Natural killer cell (primary cell): ENCODE measurements around the gene CLIC6. TPM values are rescaled to one million over a fixed set of nuclear protein-coding genes. Genes with fewer than 3 reads are reported as not detected.

Experiments used
- ATAC-seq, 3 donors: fragments of 150-1000 bp in 2 of 3; fragments of 200-7000 bp in 1 of 3; cut with Tn5 transposase; 1 replicate in 1 of 3; 2 replicates in 2 of 3; pipeline ENCODE4 v1.10.0; 2021; ENCODE audit warnings: mild to moderate bottlenecking in 2 of 3, moderate library complexity in 2 of 3
- DNase-seq, 2 donors: peaks; one replicate each; pipeline versions ENCODE4 v3.0.0 to v3.0.0-alpha.2; 2013 to 2021; ENCODE audit warnings: mixed read lengths in 1 of 2
- H3K27ac ChIP-seq: one replicate; pipeline ENCODE4 v1.5.1; 2013; ENCODE audit warnings: mild to moderate bottlenecking, low read length
- H3K27me3 ChIP-seq: one replicate; pipeline ENCODE4 v1.6.1; 2013; ENCODE audit warnings: low read length; ENCODE audit not compliant: control insufficient read depth, insufficient read depth
- H3K36me3 ChIP-seq: one replicate; pipeline ENCODE4 v1.6.1; 2013; ENCODE audit warnings: low read length; ENCODE audit not compliant: control insufficient read depth, insufficient read depth
- H3K4me1 ChIP-seq: one replicate; pipeline ENCODE4 v1.6.1; 2013; ENCODE audit warnings: low read length; ENCODE audit not compliant: control insufficient read depth, insufficient read depth
- H3K4me3 ChIP-seq: one replicate; pipeline ENCODE4 v1.5.1; 2013; ENCODE audit warnings: low read length
- H3K9me3 ChIP-seq: one replicate; pipeline ENCODE4 v1.6.1; 2013; ENCODE audit warnings: low read length; ENCODE audit not compliant: control insufficient read depth, insufficient read depth
- H3K27ac Mint-ChIP-seq, 2 donors: one replicate each; pipeline ENCODE4 v1.8.0; 2022; ENCODE audit warnings: mild to moderate bottlenecking in 2 of 2, mixed read lengths in 2 of 2, moderate library complexity in 1 of 2
- H3K27me3 Mint-ChIP-seq, 2 donors: one replicate each; pipeline ENCODE4 v1.8.0; 2022; ENCODE audit warnings: low read depth in 2 of 2, mixed read lengths in 2 of 2
- H3K36me3 Mint-ChIP-seq: one replicate; pipeline ENCODE4 v1.8.0; 2022; ENCODE audit warnings: mixed read lengths
- H3K4me1 Mint-ChIP-seq, 2 donors: one replicate each; pipeline ENCODE4 v1.8.0; 2022; ENCODE audit warnings: mixed read lengths in 2 of 2
- H3K4me3 Mint-ChIP-seq: one replicate; pipeline ENCODE4 v1.8.0; 2022; ENCODE audit warnings: mild to moderate bottlenecking, moderate library complexity, mixed read lengths
- H3K9me3 Mint-ChIP-seq, 2 donors: one replicate each; pipeline ENCODE4 v1.8.0; 2022; ENCODE audit warnings: mixed read lengths in 2 of 2
- CTCF ChIP-seq: fragments of 200-600 bp; IDR thresholded peaks from one replicate; pipeline ENCODE4 v1.8.0; 2022; ENCODE audit warnings: antibody characterized with exemption
- WGBS: methylation state at CpG from one replicate; pipeline ENCODE4 v1.1.7; 2013; ENCODE audit warnings: missing lambda C conversion rate; ENCODE audit not compliant: insufficient coverage; 5-methylcytosine and 5-hydroxymethylcytosine counted together
- intact Hi-C: fragments of 100-400 bp; cut with micrococcal nuclease; formaldehyde crosslinking; loops from one replicate; pipeline ENCODE4 v1.14.2; 2022
- total RNA-seq, 4 donors: library from RNA; stranded (reverse); fragments of 120-200 nt in 1 of 4; gene quantifications; one replicate each; pipeline versions ENCODE4 v1.2.3 to v1.2.4, GENCODE V29; 2013 to 2022

CLIC6 gene
- total RNA-seq, 3 donors from 2014 or later (not counting 1 experiment from before 2014, with no cell fraction given) = not detected

- TF ChIP-seq CTCF = peak; percentile 71
- ATAC-seq (peak in 1 of 3 donors; percentile 35), DNase-seq (peak; percentile 21 to 61)
- H3K36me3 Mint-ChIP-seq = no peaks in the 10 kb centered on the region
- H3K4me1 Mint-ChIP-seq = peaks cover 9 to 11% of the 10 kb centered on the region in 2 donors
- H3K36me3 ChIP-seq = no peaks in the 10 kb centered on the region
- 86% methylated on average over 7 of the region's 7 CpGs for WGBS
- H3K4me3 ChIP-seq = no peak overlapping the region
- H3K27me3 ChIP-seq = no peaks in the 10 kb centered on the region
- no peaks in the 10 kb centered on the region for H3K9me3 Mint-ChIP-seq
- H3K27ac Mint-ChIP-seq = no peak overlapping the region
- intact Hi-C loops = no loop called here
- H3K4me1 ChIP-seq = no peaks in the 10 kb centered on the region
- H3K27ac ChIP-seq = no peak overlapping the region
- H3K9me3 ChIP-seq = no peaks in the 10 kb centered on the region
- H3K27me3 Mint-ChIP-seq = peaks cover 8 to 26% of the 10 kb centered on the region in 2 donors
- no peak overlapping the region for H3K4me3 Mint-ChIP-seq
Observed at GRCh38 chr21:34722684-34723300, 54.0 kb downstream of the CLIC6 start.

- Histone ChIP-seq H3K9me3 (no peaks in the 10 kb centered on the region), H3K27ac (no peak overlapping the region), H3K4me1 (no peaks in the 10 kb centered on the region), H3K4me3 (no peak overlapping the region), H3K27me3 (no peaks in the 10 kb centered on the region), H3K36me3 (no peaks in the 10 kb centered on the region)
- TF ChIP-seq CTCF = no peak
- DNase-seq (no peak), ATAC-seq (no peak)
- Mint-ChIP-seq H3K4me1 (peaks cover 9 to 11% of the 10 kb centered on the region in 2 donors), H3K27me3 (peaks cover 11 to 31% of the 10 kb centered on the region in 2 donors), H3K9me3 (no peaks in the 10 kb centered on the region), H3K4me3 (no peak overlapping the region), H3K36me3 (no peaks in the 10 kb centered on the region), H3K27ac (no peak overlapping the region)
- intact Hi-C loops = no loop called here
- WGBS = 42% methylated on average over 1 of the region's 2 CpGs
Observed at GRCh38 chr21:34724131-34724856, 55.5 kb downstream of the CLIC6 start.

- H3K27me3 ChIP-seq = no peaks in the 10 kb centered on the region
- no peak for TF ChIP-seq CTCF
- H3K27ac ChIP-seq = no peak overlapping the region
- no peak overlapping the region for H3K4me3 ChIP-seq
- intact Hi-C loops = no loop called here
- peaks cover 11 to 31% of the 10 kb centered on the region in 2 donors for H3K27me3 Mint-ChIP-seq
- no peaks in the 10 kb centered on the region for H3K9me3 ChIP-seq
- H3K9me3 Mint-ChIP-seq = no peaks in the 10 kb centered on the region
- H3K4me1 Mint-ChIP-seq = peaks cover 9 to 11% of the 10 kb centered on the region in 2 donors
- 90% methylated on average over 4 of the region's 4 CpGs for WGBS
- H3K4me3 Mint-ChIP-seq = no peak overlapping the region
- H3K36me3 Mint-ChIP-seq = no peaks in the 10 kb centered on the region
- no peaks in the 10 kb centered on the region for H3K4me1 ChIP-seq
- DNase-seq (no peak), ATAC-seq (no peak)
- H3K36me3 ChIP-seq = no peaks in the 10 kb centered on the region
- H3K27ac Mint-ChIP-seq = no peak overlapping the region
Observed at GRCh38 chr21:34724857-34725195, 56.0 kb downstream of the CLIC6 start.
